Upper lobe of left lung (tissue), 6 donors: ENCODE results near the gene ESAM. TPM values are rescaled to one million over a fixed set of nuclear protein-coding genes. Genes with fewer than 3 reads are reported as not detected.

Source experiments
- ATAC-seq, 2 donors: fragments of 200-7000 bp; cut with Tn5 transposase; one replicate each; pipeline ENCODE4 v1.9.1; 2022; ENCODE audit warnings: mild to moderate bottlenecking in 2 of 2, moderate library complexity in 2 of 2; ENCODE audit not compliant: low FRiP score in 2 of 2
- DNase-seq, 2 donors: peaks; one replicate each; pipeline ENCODE4 v3.0.0-alpha.2; 2019 to 2020
- H3K27ac ChIP-seq, 4 donors: fragments of 200-600 bp; sonication (generic); one replicate each; pipeline ENCODE4 v1.5.1; 2016 to 2019
- H3K27me3 ChIP-seq, 4 donors: fragments of 200-600 bp; sonication (generic); one replicate each; pipeline ENCODE4 v1.5.1; 2017 to 2019
- H3K36me3 ChIP-seq, 4 donors: fragments of 200-600 bp; sonication (generic); one replicate each; pipeline ENCODE4 v1.5.1; 2016 to 2019
- H3K4me1 ChIP-seq, 4 donors: fragments of 200-600 bp; sonication (generic); one replicate each; pipeline ENCODE4 v1.5.1; 2018 to 2019
- H3K4me3 ChIP-seq, 4 donors: fragments of 200-600 bp; sonication (generic); one replicate each; pipeline ENCODE4 v1.5.1; 2017 to 2019; ENCODE audit warnings: mild to moderate bottlenecking in 2 of 4, moderate library complexity in 1 of 4
- H3K9me3 ChIP-seq, 4 donors: fragments of 200-600 bp; sonication (generic); one replicate each; pipeline ENCODE4 v1.5.1; 2018 to 2019
- CTCF ChIP-seq, 6 experiments: fragments of 450-650 bp in 4 of 6; fragments of 200-600 bp in 2 of 6; sonication (generic) in 2 of 6; IDR thresholded peaks; one replicate each; pipeline ENCODE4 v1.5.1; 2016 to 2019; ENCODE audit warnings: antibody characterized with exemption in 6 of 6
- EP300 ChIP-seq, 4 donors: sonication (generic); formaldehyde crosslinking; IDR thresholded peaks; one replicate each; pipeline ENCODE4 v1.5.1; 2017; ENCODE audit warnings: antibody characterized with exemption in 4 of 4, control low read depth in 2 of 4
- POLR2A ChIP-seq, 4 donors: fragments of 450-650 bp; IDR thresholded peaks; one replicate each; pipeline ENCODE4 v1.5.1; 2016 to 2017; ENCODE audit warnings: antibody characterized with exemption in 4 of 4, mild to moderate bottlenecking in 2 of 4
- POLR2AphosphoS5 ChIP-seq, 2 donors: sonication (generic); formaldehyde crosslinking; IDR thresholded peaks; one replicate each; pipeline ENCODE4 v1.5.1; 2017; ENCODE audit warnings: antibody characterized with exemption in 2 of 2
- WGBS, 2 donors: methylation state at CpG; one replicate each; pipeline ENCODE4 v1.1.5; 2017 to 2018; 5-methylcytosine and 5-hydroxymethylcytosine counted together
- total RNA-seq, 6 donors: library from RNA; depleted of rRNA in 4 of 6; stranded (reverse); fragments of >200 nt in 4 of 6; gene quantifications; one replicate each; pipeline versions ENCODE4 v1.1.0 to v1.2.1, GENCODE V29; 2016 to 2021
- donor health status: DM: no; HTN: no; CAD: no; lungs with moderate emphysema.
- donor health status: DM: no; HTN: yes; CAD: no; lungs with severe emphysema.

The ESAM gene
- total RNA-seq, 6 donors from 2014 or later = 39.8 to 177 (median 128) TPM

- no peaks in the 10 kb centered on the region for H3K36me3 ChIP-seq
- DNase-seq (peak in 1 of 2 donors; percentile 89), ATAC-seq (peak; percentile 69 to 93)
- peak overlapping the region; percentile 59 to 83 (median 68) for H3K27ac ChIP-seq
- H3K4me1 ChIP-seq = peaks cover 19 to 36% (median 27%) of the 10 kb centered on the region in 4 donors
- H3K27me3 ChIP-seq = no peaks in the 10 kb centered on the region
- peak in 1 of 4 donors; percentile 53 for TF ChIP-seq POLR2A (IDR thresholded peaks at IDR 0.05)
- peak in 3 of 4 donors; percentile 56 to 85 (median 73) for TF ChIP-seq EP300 (IDR thresholded peaks at IDR 0.05)
- TF ChIP-seq CTCF (IDR thresholded peaks at IDR 0.05) = no peak
- TF ChIP-seq POLR2AphosphoS5 (IDR thresholded peaks at IDR 0.05) = peak in 1 of 2 donors; percentile 59
- WGBS, 2 donors = 18 to 22% methylated on average over 13 to 14 of the region's 14 CpGs
- H3K9me3 ChIP-seq = no peaks in the 10 kb centered on the region
- H3K4me3 ChIP-seq = peak overlapping the region in 2 of 4 donors; percentile 23 to 24
These were observed 36.9 kb downstream of the ESAM start for GRCh38 chr11:124724979-124725718.

GRCh38 chr11:124722176-124722575 is 39.9 kb downstream of the ESAM start:
- ATAC-seq (no peak), DNase-seq (no peak)
- 59 to 61% methylated on average over 6 of the region's 6 CpGs for WGBS, 2 donors
- peaks cover 0 to 6% (median 1%) of the 10 kb centered on the region in 4 donors for H3K27me3 ChIP-seq
- H3K27ac ChIP-seq = no peak overlapping the region
- H3K9me3 ChIP-seq = no peaks in the 10 kb centered on the region
- TF ChIP-seq POLR2AphosphoS5 (IDR thresholded peaks at IDR 0.05) = no peak
- no peak for TF ChIP-seq EP300 (IDR thresholded peaks at IDR 0.05)
- no peak overlapping the region for H3K4me3 ChIP-seq
- no peaks in the 10 kb centered on the region for H3K36me3 ChIP-seq
- H3K4me1 ChIP-seq = peaks cover 31 to 48% (median 35%) of the 10 kb centered on the region in 4 donors

GRCh38 chr11:124719534-124719933 is 42.6 kb downstream of the ESAM start:
- H3K27ac ChIP-seq = no peak overlapping the region
- 78 to 100% methylated on average over 2 of the region's 2 CpGs for WGBS, 2 donors
- TF ChIP-seq EP300 (IDR thresholded peaks at IDR 0.05) = no peak
- no peak for TF ChIP-seq POLR2A (IDR thresholded peaks at IDR 0.05)
- no peak for TF ChIP-seq CTCF (IDR thresholded peaks at IDR 0.05)
- no peak for TF ChIP-seq POLR2AphosphoS5 (IDR thresholded peaks at IDR 0.05)
- peaks cover 0 to 6% (median 1%) of the 10 kb centered on the region in 4 donors for H3K27me3 ChIP-seq
- peaks cover 10 to 24% (median 15%) of the 10 kb centered on the region in 4 donors for H3K4me1 ChIP-seq
- no peaks in the 10 kb centered on the region for H3K9me3 ChIP-seq
- H3K36me3 ChIP-seq = no peaks in the 10 kb centered on the region
- H3K4me3 ChIP-seq = no peak overlapping the region
- no peak for DNase-seq
- no peak for ATAC-seq

- Histone ChIP-seq H3K4me1 (peaks cover 9 to 20% (median 13%) of the 10 kb centered on the region in 4 donors), H3K4me3 (peak overlapping the region in 1 of 4 donors; percentile 53), H3K9me3 (no peaks in the 10 kb centered on the region), H3K27ac (peak overlapping the region in 2 of 4 donors; percentile 77 to 83), H3K36me3 (no peaks in the 10 kb centered on the region), H3K27me3 (peaks cover 0 to 6% (median 1%) of the 10 kb centered on the region in 4 donors)
- ATAC-seq = no peak
- TF ChIP-seq POLR2AphosphoS5 (IDR thresholded peaks at IDR 0.05) = no peak
- TF ChIP-seq CTCF (IDR thresholded peaks at IDR 0.05) = no peak
- no peak for TF ChIP-seq POLR2A (IDR thresholded peaks at IDR 0.05)
- TF ChIP-seq EP300 (IDR thresholded peaks at IDR 0.05) = no peak
- DNase-seq = peak in 1 of 2 donors; percentile 62
- WGBS, 2 donors = 68% methylated on average over 14 of the region's 14 CpGs
These were observed 43.3 kb downstream of the ESAM start for GRCh38 chr11:124718801-124719200.

- H3K4me3 ChIP-seq = peak overlapping the region; percentile 26 to 53 (median 44)
- peak overlapping the region; percentile 57 to 83 (median 76) for H3K27ac ChIP-seq
- WGBS, 2 donors = 0 to 3% methylated on average over 14 to 37 of the region's 45 CpGs
- H3K36me3 ChIP-seq = no peaks in the 10 kb centered on the region
- TF ChIP-seq CTCF (IDR thresholded peaks at IDR 0.05) (no peak), EP300 (IDR thresholded peaks at IDR 0.05) (no peak), POLR2A (IDR thresholded peaks at IDR 0.05) (peak in 1 of 4 donors; percentile 66)
- no peaks in the 10 kb centered on the region for H3K9me3 ChIP-seq
- DNase-seq (peak; percentile 49 to 87), ATAC-seq (peak; percentile 62 to 69)
- peaks cover 0 to 6% (median 1%) of the 10 kb centered on the region in 4 donors for H3K27me3 ChIP-seq
- H3K4me1 ChIP-seq = peaks cover 9 to 20% (median 13%) of the 10 kb centered on the region in 4 donors
These were observed 44.1 kb downstream of the ESAM start for GRCh38 chr11:124717786-124718651.
